Skeletal muscle satellite cell (primary cell): Measurements from ENCODE around the gene CYTH3.

Experiments used
- H3K27me3 ChIP-seq: 2 replicates; pipeline ENCODE4 v1.7.0; 2013; ENCODE audit warnings: low read length; ENCODE audit not compliant: control insufficient read depth, insufficient read depth
- H3K36me3 ChIP-seq: 2 replicates; pipeline ENCODE4 v1.7.0; 2013; ENCODE audit warnings: mild to moderate bottlenecking, control low read depth, low read length; ENCODE audit not compliant: insufficient read depth
- H3K4me1 ChIP-seq: 2 replicates; pipeline ENCODE4 v1.7.0; 2013; ENCODE audit warnings: low read length; ENCODE audit not compliant: control insufficient read depth, insufficient read depth
- H3K4me2 ChIP-seq: 2 replicates; pipeline ENCODE4 v1.7.0; 2013; ENCODE audit warnings: mild to moderate bottlenecking, low read length
- H3K4me3 ChIP-seq: 2 replicates; pipeline ENCODE4 v1.7.0; 2013; ENCODE audit warnings: low read length
- H3K9ac ChIP-seq: 2 replicates; pipeline ENCODE4 v1.7.0; 2013; ENCODE audit warnings: mild to moderate bottlenecking, low read depth, low read length, moderate library complexity
- H3K9me3 ChIP-seq: replicated peaks from 2 replicates; pipeline ENCODE4 v1.7.0; 2013; ENCODE audit warnings: mild to moderate bottlenecking, control low read depth, low read length

CYTH3 gene

DNA sequence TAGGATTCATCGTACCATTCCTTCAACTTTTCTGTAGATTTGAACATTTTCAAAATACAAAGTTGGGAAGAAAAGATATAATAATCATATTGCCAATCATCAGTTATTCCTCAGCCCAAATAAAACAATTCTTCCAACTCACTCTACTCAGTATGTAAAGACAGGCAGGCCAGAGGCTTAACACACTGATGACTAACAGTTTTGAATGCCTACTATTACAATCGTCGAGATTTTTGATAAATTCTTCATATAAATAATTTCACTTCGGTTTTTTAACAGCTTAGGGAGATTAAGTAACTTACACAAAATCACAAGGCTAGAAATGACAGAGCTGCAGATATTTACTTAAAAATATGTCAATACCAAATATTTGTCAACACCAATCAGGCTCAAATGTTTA, 17.6 kb downstream of the CYTH3 start:
- H3K4me2 ChIP-seq: peak overlapping the region; percentile 22
- H3K27me3 ChIP-seq: no peaks in the 10 kb centered on the region
- H3K36me3 ChIP-seq: no peaks in the 10 kb centered on the region
- peak overlapping the region; percentile 25 for H3K9ac ChIP-seq
- no peak overlapping the region for H3K4me3 ChIP-seq
- peaks cover 84% of the 10 kb centered on the region for H3K4me1 ChIP-seq
- H3K9me3 ChIP-seq: no peaks in the 10 kb centered on the region

- H3K36me3 ChIP-seq: no peaks in the 10 kb centered on the region
- peaks cover 83% of the 10 kb centered on the region for H3K4me1 ChIP-seq
- peak overlapping the region; percentile 80 for H3K9ac ChIP-seq
- H3K27me3 ChIP-seq: no peaks in the 10 kb centered on the region
- peak overlapping the region; percentile 12 for H3K4me3 ChIP-seq
- H3K9me3 ChIP-seq: no peaks in the 10 kb centered on the region
- peak overlapping the region; percentile 62 for H3K4me2 ChIP-seq
Observed at GRCh38 chr7:6252748-6253147, 19.7 kb downstream of the CYTH3 start.

GRCh38 chr7:6252341-6252746, 20.1 kb downstream of the CYTH3 start:
- Histone ChIP-seq H3K36me3 (no peaks in the 10 kb centered on the region), H3K9ac (peak overlapping the region; percentile 80), H3K4me3 (peak overlapping the region; percentile 12), H3K9me3 (no peaks in the 10 kb centered on the region), H3K4me1 (peaks cover 83% of the 10 kb centered on the region), H3K4me2 (peak overlapping the region; percentile 62), H3K27me3 (no peaks in the 10 kb centered on the region)

- no peaks in the 10 kb centered on the region for H3K36me3 ChIP-seq
- no peaks in the 10 kb centered on the region for H3K27me3 ChIP-seq
- peak overlapping the region; percentile 6 for H3K4me3 ChIP-seq
- H3K4me2 ChIP-seq: peak overlapping the region; percentile 62
- H3K9ac ChIP-seq: peak overlapping the region; percentile 80
- no peaks in the 10 kb centered on the region for H3K9me3 ChIP-seq
- peaks cover 84% of the 10 kb centered on the region for H3K4me1 ChIP-seq
Observed at GRCh38 chr7:6251653-6252052, 20.8 kb downstream of the CYTH3 start.

GRCh38 chr7:6250364-6250833, 22.0 kb downstream of the CYTH3 start:
- Histone ChIP-seq H3K27me3 (no peaks in the 10 kb centered on the region), H3K4me1 (peaks cover 87% of the 10 kb centered on the region), H3K9ac (no peak overlapping the region), H3K9me3 (no peaks in the 10 kb centered on the region), H3K36me3 (no peaks in the 10 kb centered on the region), H3K4me2 (no peak overlapping the region), H3K4me3 (no peak overlapping the region)

GRCh38 chr7:6249043-6249442, 23.4 kb downstream of the CYTH3 start:
- H3K4me1 ChIP-seq: peaks cover 73% of the 10 kb centered on the region
- no peaks in the 10 kb centered on the region for H3K36me3 ChIP-seq
- no peak overlapping the region for H3K9ac ChIP-seq

GRCh38 chr7:6248581-6248980, 23.8 kb downstream of the CYTH3 start:
- H3K9me3 ChIP-seq: no peaks in the 10 kb centered on the region
- H3K4me3 ChIP-seq: peak overlapping the region; percentile 20
- H3K9ac ChIP-seq: no peak overlapping the region
- no peaks in the 10 kb centered on the region for H3K36me3 ChIP-seq
- peaks cover 72% of the 10 kb centered on the region for H3K4me1 ChIP-seq
- H3K4me2 ChIP-seq: peak overlapping the region; percentile 38
- H3K27me3 ChIP-seq: no peaks in the 10 kb centered on the region

More at GRCh38 chr7:6249043-6249442, 23.4 kb downstream of the CYTH3 start:
- no peak overlapping the region for H3K4me3 ChIP-seq
- H3K9me3 ChIP-seq: no peaks in the 10 kb centered on the region
- no peak overlapping the region for H3K4me2 ChIP-seq
- H3K27me3 ChIP-seq: no peaks in the 10 kb centered on the region

- no peaks in the 10 kb centered on the region for H3K9me3 ChIP-seq
- peaks cover 57% of the 10 kb centered on the region for H3K4me1 ChIP-seq
- H3K4me2 ChIP-seq: peak overlapping the region; percentile 43
- no peak overlapping the region for H3K4me3 ChIP-seq
- no peaks in the 10 kb centered on the region for H3K36me3 ChIP-seq
- H3K27me3 ChIP-seq: no peaks in the 10 kb centered on the region
- H3K9ac ChIP-seq: peak overlapping the region; percentile 15
Observed at GRCh38 chr7:6246251-6246917, 26.0 kb downstream of the CYTH3 start.

- Histone ChIP-seq H3K4me1 (peaks cover 41% of the 10 kb centered on the region), H3K9ac (no peak overlapping the region), H3K4me3 (no peak overlapping the region), H3K9me3 (no peaks in the 10 kb centered on the region), H3K4me2 (no peak overlapping the region), H3K27me3 (no peaks in the 10 kb centered on the region), H3K36me3 (no peaks in the 10 kb centered on the region)
Observed at GRCh38 chr7:6244021-6244420, 28.4 kb downstream of the CYTH3 start.

GRCh38 chr7:6243168-6243567, 29.3 kb downstream of the CYTH3 start:
- H3K9ac ChIP-seq: no peak overlapping the region
- no peaks in the 10 kb centered on the region for H3K9me3 ChIP-seq
- peaks cover 32% of the 10 kb centered on the region for H3K4me1 ChIP-seq
- no peaks in the 10 kb centered on the region for H3K27me3 ChIP-seq
- no peak overlapping the region for H3K4me3 ChIP-seq
- H3K4me2 ChIP-seq: no peak overlapping the region
- H3K36me3 ChIP-seq: no peaks in the 10 kb centered on the region

GRCh38 chr7:6242561-6242960, 29.9 kb downstream of the CYTH3 start:
- no peak overlapping the region for H3K4me2 ChIP-seq
- no peaks in the 10 kb centered on the region for H3K27me3 ChIP-seq

DNA sequence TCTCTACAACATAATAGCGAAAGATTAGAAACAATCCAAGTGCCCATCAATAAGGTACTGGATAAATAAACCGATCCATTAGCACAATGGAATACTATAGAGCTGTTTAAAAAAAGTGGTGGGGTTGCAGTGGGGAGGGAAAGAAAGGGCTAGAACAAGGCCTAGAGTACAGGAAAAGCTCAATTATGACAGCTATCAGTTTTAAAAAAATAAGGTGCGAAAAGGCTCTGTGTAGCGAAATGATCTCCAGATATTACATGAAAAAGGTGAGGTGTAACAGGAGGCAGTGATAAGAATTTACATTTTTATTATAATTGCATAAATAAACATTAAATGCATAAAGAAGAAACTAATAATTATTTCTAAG, 30.8 kb downstream of the CYTH3 start:
- H3K4me2 ChIP-seq: no peak overlapping the region
- no peaks in the 10 kb centered on the region for H3K9me3 ChIP-seq
- H3K36me3 ChIP-seq: no peaks in the 10 kb centered on the region
- H3K4me1 ChIP-seq: peaks cover 18% of the 10 kb centered on the region
- no peak overlapping the region for H3K9ac ChIP-seq
- H3K27me3 ChIP-seq: no peaks in the 10 kb centered on the region
- H3K4me3 ChIP-seq: no peak overlapping the region

More at GRCh38 chr7:6242561-6242960, 29.9 kb downstream of the CYTH3 start:
- Histone ChIP-seq H3K9ac (no peak overlapping the region), H3K36me3 (no peaks in the 10 kb centered on the region), H3K9me3 (no peaks in the 10 kb centered on the region), H3K4me3 (no peak overlapping the region), H3K4me1 (peaks cover 27% of the 10 kb centered on the region)
